SH-SY5Y (cell line): ENCODE measurements around the gene KLRG1.

Experiments used
- GATA2 ChIP-seq: IDR thresholded peaks from 2 replicates; pipeline ENCODE4 v1.6.1; 2011; ENCODE audit warnings: mild to moderate bottlenecking, low read depth, low read length
- GATA3 ChIP-seq: IDR thresholded peaks from 2 replicates; pipeline ENCODE4 v1.6.1; 2011; ENCODE audit warnings: low read depth, mild to moderate bottlenecking, low read length, moderate library complexity

KLRG1 gene

DNA sequence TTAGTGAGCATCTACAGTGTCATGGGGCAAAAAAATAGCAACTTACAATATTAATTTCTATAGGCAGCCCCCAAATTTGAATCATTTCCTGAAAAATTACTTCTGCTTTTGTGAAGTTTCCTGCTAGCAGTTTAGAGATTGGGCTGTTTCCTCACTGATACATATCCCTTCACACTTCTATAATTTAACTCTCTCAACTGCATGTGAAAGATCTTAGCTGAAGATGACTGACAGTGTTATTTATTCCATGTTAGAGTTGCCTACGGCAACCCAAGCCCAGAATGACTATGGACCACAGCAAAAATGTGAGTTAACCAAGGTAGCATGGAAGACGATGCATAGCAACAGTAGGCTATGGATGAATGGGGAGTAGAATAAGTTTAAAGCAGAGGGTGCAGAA is at the start of gene KLRG1:
KLRG1 (plus strand) TSS at position 134 of the 400 bp plus-strand sequence; CDS start at position 224, 90 bp downstream.
- TF ChIP-seq GATA2 = no peak
- TF ChIP-seq GATA3 = no peak

GRCh38 chr12:8941691-8942478 is 47.5 kb upstream of the KLRG1 start:
- TF ChIP-seq GATA2 = no peak
- no peak for TF ChIP-seq GATA3

- no peak for TF ChIP-seq GATA2
- TF ChIP-seq GATA3 = no peak
These were observed 45.7 kb upstream of the KLRG1 start for GRCh38 chr12:8943565-8944186.

DNA sequence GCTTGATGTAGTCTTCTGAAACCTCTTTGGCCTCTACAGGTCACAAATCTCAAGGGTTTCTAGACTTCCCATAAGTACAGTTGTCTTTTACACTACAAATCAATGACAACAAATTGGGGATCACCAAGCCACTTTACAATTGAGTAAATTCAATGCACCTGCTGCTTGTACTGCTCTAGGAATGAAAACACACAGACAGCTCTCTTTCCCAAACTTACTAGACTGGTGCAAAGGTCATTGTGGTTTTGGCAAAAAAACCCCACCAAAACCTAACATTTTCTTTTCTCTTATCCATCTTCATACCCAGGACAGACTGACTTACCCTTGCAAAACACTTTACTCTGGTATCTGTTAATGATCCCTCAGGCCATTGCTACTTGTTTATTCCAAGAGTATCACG is 42.6 kb upstream of the KLRG1 start:
- TF ChIP-seq GATA3 (no peak), GATA2 (no peak)

GRCh38 chr12:8947737-8948136 is 41.6 kb upstream of the KLRG1 start:
- TF ChIP-seq GATA2 (no peak), GATA3 (no peak)

GRCh38 chr12:8948701-8949341 is 40.5 kb upstream of the KLRG1 start:
- no peak for TF ChIP-seq GATA3
- no peak for TF ChIP-seq GATA2

GRCh38 chr12:8949342-8950220 is 39.8 kb upstream of the KLRG1 start, which contains the start of gene M6PR:
Gene M6PR (minus strand): TSS chr12:8949645. CDS start chr12:8946404, 3,241 bp downstream.
- TF ChIP-seq GATA3 (no peak), GATA2 (no peak)

DNA sequence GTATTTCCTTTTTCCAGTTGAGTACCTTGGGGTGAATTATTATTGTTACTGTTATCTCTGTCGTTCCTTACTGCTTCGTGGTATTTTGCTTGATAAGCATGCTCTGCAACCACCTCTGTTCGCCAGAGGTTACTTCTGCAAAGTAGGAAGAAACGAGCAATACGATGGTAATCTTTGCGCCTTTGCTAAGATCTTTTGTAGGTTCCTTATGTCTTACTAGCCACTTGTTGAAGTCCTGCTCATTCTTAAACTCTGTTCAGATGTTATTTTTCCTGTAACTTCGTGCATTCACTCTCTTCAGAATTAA is 39.2 kb upstream of the KLRG1 start:
- TF ChIP-seq GATA3 = no peak
- peak; percentile 18; the same call in 1 of the 2 replicates for TF ChIP-seq GATA2

DNA sequence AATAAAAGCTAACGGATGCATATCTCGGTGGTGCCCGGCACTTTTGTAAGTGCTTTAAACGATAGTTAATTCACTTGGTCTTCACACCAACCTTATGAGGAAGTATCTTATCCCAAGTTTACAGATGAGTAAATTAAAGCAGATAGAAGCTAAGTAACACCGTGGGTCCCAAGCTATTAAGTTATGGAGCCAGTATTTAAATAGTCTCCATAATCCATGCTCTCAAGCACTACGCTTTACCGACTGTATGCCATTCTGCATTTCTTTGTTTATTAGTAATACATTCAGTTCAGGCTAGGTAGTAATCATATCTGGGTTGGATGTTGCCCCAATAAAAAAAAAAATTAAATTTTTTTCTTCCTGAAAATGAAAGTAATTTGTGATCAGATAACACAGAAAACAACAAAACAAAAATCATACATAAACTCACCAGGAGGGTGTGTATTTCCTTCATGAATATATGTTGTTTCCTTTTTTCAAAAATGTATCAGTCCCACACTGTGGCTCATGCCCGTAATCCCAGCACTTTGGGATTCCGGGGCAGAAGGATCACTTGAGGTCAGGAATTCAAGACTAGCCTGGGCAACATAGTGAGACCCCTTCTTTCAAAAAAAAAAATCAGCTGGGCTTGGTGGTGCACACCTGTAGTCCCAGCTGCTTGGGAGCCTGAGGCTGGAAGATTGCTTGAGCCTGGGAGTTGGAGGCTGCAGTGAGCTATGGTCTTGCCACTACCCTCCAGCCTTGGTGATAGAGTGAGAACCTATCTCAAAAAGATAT is 38.5 kb upstream of the KLRG1 start:
- TF ChIP-seq GATA2 (no peak), GATA3 (no peak)

- TF ChIP-seq GATA3 (no peak), GATA2 (no peak)
These were observed 37.6 kb upstream of the KLRG1 start for GRCh38 chr12:8951744-8952143.

DNA sequence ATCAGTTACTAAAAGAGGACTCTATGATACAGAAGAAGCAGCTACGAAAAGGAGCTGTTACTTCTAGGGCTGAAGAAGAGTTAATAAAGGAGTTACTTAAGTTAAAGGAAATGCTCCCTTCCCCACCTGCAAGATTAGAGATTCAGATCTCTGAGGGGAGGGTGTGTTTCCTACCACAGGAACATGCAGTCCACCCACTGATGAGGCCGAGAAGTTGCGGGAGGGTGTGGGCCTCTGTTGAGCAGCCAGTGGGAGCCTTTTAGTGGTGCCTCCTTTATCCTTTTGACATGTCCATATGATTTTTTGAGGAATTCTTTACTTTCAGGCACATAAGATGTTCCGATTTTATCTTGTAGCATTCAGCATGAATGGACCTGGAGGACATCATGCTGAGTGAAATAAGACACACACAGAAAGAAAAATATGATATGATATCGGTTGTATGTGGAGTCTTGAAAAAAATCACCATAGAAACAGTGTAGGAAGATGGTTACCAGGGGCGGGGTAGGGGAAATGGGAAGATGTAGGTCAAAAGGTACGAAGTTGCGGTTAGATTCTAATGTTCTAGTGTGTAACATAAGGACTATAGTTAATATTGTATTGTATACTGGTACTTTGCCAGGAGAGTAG is 35.5 kb upstream of the KLRG1 start:
- TF ChIP-seq GATA2 (no peak), GATA3 (no peak)

DNA sequence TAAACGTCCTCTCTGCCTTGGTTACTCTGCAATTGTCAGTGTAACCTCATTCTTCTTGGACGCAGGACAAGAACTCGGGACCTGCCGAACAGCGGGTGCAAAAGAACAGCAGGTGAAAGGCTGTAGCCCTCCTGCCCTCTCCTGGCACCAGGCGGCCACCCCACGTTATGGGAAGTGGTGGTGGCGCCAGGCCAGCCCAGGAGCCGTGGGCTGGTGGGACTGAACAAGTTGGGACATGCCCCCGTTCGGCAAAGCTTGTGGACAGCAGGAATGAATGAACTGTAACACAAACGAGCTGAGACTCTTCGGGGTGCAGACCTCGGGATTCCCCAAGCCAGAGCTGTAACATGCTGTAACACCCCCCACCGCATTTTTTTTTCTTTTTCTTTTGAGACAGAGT is 33.3 kb upstream of the KLRG1 start:
- TF ChIP-seq GATA2 (no peak), GATA3 (no peak)

DNA sequence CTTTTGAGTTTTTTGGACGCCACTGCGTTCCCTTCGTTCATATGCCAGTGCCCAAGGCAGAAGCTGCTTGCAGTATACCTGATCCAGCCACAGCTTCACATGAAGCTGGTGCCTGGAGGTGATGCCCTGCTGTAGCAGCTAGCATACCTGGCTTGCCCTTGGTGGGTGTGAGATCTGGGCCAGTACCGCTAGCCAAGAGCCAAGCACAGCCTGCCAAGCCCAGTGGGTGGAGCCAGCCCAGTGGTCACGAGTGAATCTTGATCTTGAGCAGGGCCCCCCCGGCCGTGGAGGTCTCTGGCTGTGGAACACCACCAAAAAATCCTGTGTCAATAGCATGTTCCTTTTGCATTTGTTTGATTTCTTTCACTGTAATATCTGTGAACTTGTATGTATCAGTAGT is 32.6 kb upstream of the KLRG1 start:
- TF ChIP-seq GATA2 = no peak
- no peak for TF ChIP-seq GATA3
